A549 (cell line): Measurements from ENCODE around the gene CETN1. TPM values are rescaled to one million over a fixed set of nuclear protein-coding genes. Genes with fewer than 3 reads are reported as not detected.

Experiments
- ATAC-seq, 2 experiments: fragments of 200-7000 bp in 1 of 2; fragments of >200 bp in 1 of 2; cut with Nextera tagmentation in 1 of 2; cut with Tn5 transposase in 1 of 2; 3 replicates each; pipeline versions ENCODE4 v1.8.0 to v1.9.1; 2018 to 2020; ENCODE audit warnings: mild to moderate bottlenecking in 1 of 2, moderate library complexity in 1 of 2
- CTCF ChIA-PET: fragments of 300-600 bp; sonication (Branson Sonifier 250); formaldehyde crosslinking; extraction: SDS; loops from one replicate; lab custom pipeline; 2021; ENCODE audit warnings: antibody characterized with exemption, inconsistent platforms; lab: Yijun Ruan, JAX
- POLR2A ChIA-PET: fragments of 350-600 bp; formaldehyde crosslinking; extraction: SDS; loops from one replicate; lab custom pipeline; 2021; ENCODE audit warnings: antibody characterized with exemption, inconsistent platforms; lab: Yijun Ruan, JAX
- DNase-seq, 2 experiments: peaks; one replicate each; pipeline versions ENCODE4 v3.0.0 to v3.0.0-alpha.2; 2011 to 2016; ENCODE audit warnings: low read depth in 1 of 2, low spot score in 1 of 2
- FAIRE-seq: peaks from 2 replicates; lab custom pipeline; 2011; peaks lifted over from hg19 to GRCh38; lab: Jason Lieb, UNC
- H3K27ac ChIP-seq, 2 experiments: fragments of >200 bp; sonication (Bioruptor Twin); formaldehyde crosslinking; 3 replicates each; pipeline ENCODE4 v1.5.1; 2016 to 2017
- H3K4me1 ChIP-seq: fragments of >200 bp; sonication (Bioruptor Twin); formaldehyde crosslinking; 3 replicates; pipeline ENCODE4 v1.6.1; 2016
- H3K4me2 ChIP-seq: fragments of >200 bp; sonication (Bioruptor Twin); formaldehyde crosslinking; 3 replicates; pipeline ENCODE4 v1.6.1; 2016
- H3K4me3 ChIP-seq: fragments of >200 bp; sonication (Bioruptor Twin); formaldehyde crosslinking; 3 replicates; pipeline ENCODE4 v1.5.1; 2016
- H3K9me3 ChIP-seq: fragments of >200 bp; sonication (Bioruptor Twin); formaldehyde crosslinking; 3 replicates; pipeline ENCODE4 v1.6.1; 2016
- CBX2 ChIP-seq: fragments of 200-600 bp; sonication (generic); IDR thresholded peaks from 2 replicates; pipeline ENCODE4 v1.6.1; 2016; ENCODE audit warnings: low read depth, mild to moderate bottlenecking, borderline replicate concordance
- CBX8 ChIP-seq: fragments of 200-600 bp; sonication (generic); IDR thresholded peaks from 2 replicates; pipeline ENCODE4 v1.6.1; 2016
- HDAC2 ChIP-seq: fragments of 200-600 bp; sonication (generic); IDR thresholded peaks from 2 replicates; pipeline ENCODE4 v1.6.1; 2016
- HOXB13 ChIP-seq: fragments of 250-450 bp; sonication (Bioruptor Pico); IDR thresholded peaks from 2 replicates; pipeline ENCODE4 v1.5.0; 2020; ENCODE audit warnings: low read depth, mild to moderate bottlenecking, moderate library complexity
- HOXB5 ChIP-seq: fragments of 250-450 bp; sonication (Bioruptor Pico); IDR thresholded peaks from 2 replicates; pipeline ENCODE4 v1.5.0; 2020; ENCODE audit warnings: mild to moderate bottlenecking, moderate library complexity
- JUN ChIP-seq, 2 experiments: fragments of >200 bp; sonication (Bioruptor Twin); formaldehyde crosslinking; IDR thresholded peaks; 2 replicates in 1 of 2; 3 replicates in 1 of 2; pipeline ENCODE4 v1.6.1; 2016 to 2017
- KDM1A ChIP-seq: fragments of 200-600 bp; sonication (generic); IDR thresholded peaks from 2 replicates; pipeline ENCODE4 v1.6.1; 2016; ENCODE audit warnings: low read depth, mild to moderate bottlenecking
- MAFK ChIP-seq: fragments of 450-650 bp; IDR thresholded peaks from 2 replicates; pipeline ENCODE4 v1.6.1; 2014; ENCODE audit not compliant: partially characterized antibody
- MAZ ChIP-seq: fragments of 150-350 bp; IDR thresholded peaks from 2 replicates; pipeline ENCODE4 v1.6.1; 2014; ENCODE audit warnings: antibody characterized with exemption, low read depth, low read length, borderline replicate concordance
- MYC ChIP-seq: IDR thresholded peaks from 2 replicates; pipeline ENCODE4 v1.6.1; 2012; ENCODE audit warnings: mild to moderate bottlenecking, inconsistent platforms, low read length, improper control_type of control experiment, borderline replicate concordance
- RAD21 ChIP-seq, 2 experiments: fragments of >200 bp in 1 of 2; sonication (Bioruptor Twin) in 1 of 2; formaldehyde crosslinking in 1 of 2; IDR thresholded peaks in 1 of 2; conservative IDR thresholded peaks in 1 of 2; 2 replicates in 1 of 2; 3 replicates in 1 of 2; pipeline ENCODE4 v1.6.1; 2012 to 2018; ENCODE audit warnings: inconsistent platforms in 1 of 2
- RCOR1 ChIP-seq: fragments of 150-350 bp; IDR thresholded peaks from 2 replicates; pipeline ENCODE4 v1.6.1; 2014; ENCODE audit warnings: antibody characterized with exemption, low read length, low read depth
- RNF2 ChIP-seq: fragments of 200-600 bp; sonication (generic); IDR thresholded peaks from 2 replicates; pipeline ENCODE4 v1.6.1; 2016; ENCODE audit warnings: low read depth, mild to moderate bottlenecking, antibody characterized with exemption, moderate library complexity, borderline replicate concordance
- SMC3 ChIP-seq: fragments of >200 bp; sonication (Bioruptor Twin); formaldehyde crosslinking; IDR thresholded peaks from 3 replicates; pipeline ENCODE4 v1.6.1; 2018; ENCODE audit warnings: inconsistent platforms
- TFCP2L1 ChIP-seq: fragments of 250-450 bp; sonication (Bioruptor Pico); IDR thresholded peaks from 2 replicates; pipeline ENCODE4 v1.5.0; 2021; ENCODE audit warnings: mild to moderate bottlenecking
- TP53 ChIP-seq: fragments of 250-450 bp; sonication (Bioruptor Pico); IDR thresholded peaks from 2 replicates; pipeline ENCODE4 v1.5.0; 2021; ENCODE audit warnings: mild to moderate bottlenecking, moderate library complexity
- ZC3H11A ChIP-seq: fragments of 450-650 bp; IDR thresholded peaks from 2 replicates; pipeline ENCODE4 v1.6.1; 2014; ENCODE audit warnings: antibody characterized with exemption, mild to moderate bottlenecking
- WGBS: methylation state at CpG from one replicate; pipeline ENCODE4 v1.1.6; 2017; ENCODE audit errors: missing lambda C conversion rate; 5-methylcytosine and 5-hydroxymethylcytosine counted together
- polyA plus RNA-seq, 4 experiments: library from polyadenylated mRNA; depleted of rRNA in 3 of 4; stranded (reverse); fragments of >200 nt; fragmentation: RNase III in 1 of 4; extraction: RNeasy Plus Mini Kit Qiagen cat#74134 plus additional on column Dnase treatment in 1 of 4; gene quantifications; 2 replicates in 3 of 4; 3 replicates in 1 of 4; pipeline ENCODE4 v1.2.3, GENCODE V29; 2011 to 2017
- TF ChIP-seq, protein P1 (sequence below): fragments of >200 bp; sonication (Bioruptor Twin); formaldehyde crosslinking; IDR thresholded peaks from 3 replicates; pipeline ENCODE4 v1.6.1; 2016
- TF ChIP-seq, protein P2 (sequence below): fragments of 250-450 bp; sonication (Bioruptor Pico); IDR thresholded peaks from 2 replicates; pipeline ENCODE4 v1.5.0; 2020; ENCODE audit warnings: low read depth, mild to moderate bottlenecking, moderate library complexity
- TF ChIP-seq, protein P3 (sequence below): fragments of 150-350 bp; IDR thresholded peaks from 2 replicates; pipeline ENCODE4 v1.6.1; 2014; ENCODE audit warnings: low read depth, mild to moderate bottlenecking, low read length
- TF ChIP-seq, protein P4 (sequence below): fragments of >200 bp; sonication (Bioruptor Twin); formaldehyde crosslinking; IDR thresholded peaks from 2 replicates; pipeline ENCODE4 v1.6.1; 2016
- TF ChIP-seq, protein P5 (sequence below): fragments of 450-650 bp; IDR thresholded peaks from 2 replicates; pipeline ENCODE4 v1.6.1; 2014; ENCODE audit warnings: antibody characterized with exemption

Gene CETN1
- polyA plus RNA-seq, 2 of the 4 experiments (the other 2 are of a cell fraction), result not detected

DNA sequence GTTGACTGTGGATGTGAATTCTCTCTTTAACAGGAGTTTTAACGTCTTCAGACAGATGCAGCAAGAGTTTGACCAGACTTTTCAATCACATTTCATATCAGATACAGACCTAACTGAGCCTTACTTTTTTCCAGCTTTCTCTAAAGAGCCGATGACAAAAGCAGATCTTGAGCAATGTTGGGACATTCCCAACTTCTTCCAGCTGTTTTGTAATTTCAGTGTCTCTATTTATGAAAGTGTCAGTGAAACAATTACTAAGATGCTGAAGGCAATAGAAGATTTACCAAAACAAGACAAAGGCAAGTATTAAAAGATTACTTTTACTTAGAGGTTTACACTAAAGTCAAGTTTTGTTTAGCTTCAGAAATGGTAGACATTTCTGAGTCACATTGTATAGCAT lies 47.1 kb downstream of the CETN1 start:
- H3K9me3 ChIP-seq, result no peaks in the 10 kb centered on the region
- TF ChIP-seq MYC (no peak), MAZ (no peak), JUN (IDR thresholded peaks at IDR 0.05) (no peak), HOXB5 (CRISPR knock-in tag) (no peak), HOXB13 (CRISPR knock-in tag) (no peak), RCOR1 (no peak), CBX8 (no peak), RAD21 (conservative IDR thresholded peaks at IDR 0.05 in 1 of 2, IDR thresholded peaks at IDR 0.05 in 1 of 2) (no peak), TFCP2L1 (CRISPR knock-in tag) (no peak), HDAC2 (no peak), SMC3 (no peak), TP53 (CRISPR knock-in tag) (no peak)
- TF ChIP-seq, protein P1, sequence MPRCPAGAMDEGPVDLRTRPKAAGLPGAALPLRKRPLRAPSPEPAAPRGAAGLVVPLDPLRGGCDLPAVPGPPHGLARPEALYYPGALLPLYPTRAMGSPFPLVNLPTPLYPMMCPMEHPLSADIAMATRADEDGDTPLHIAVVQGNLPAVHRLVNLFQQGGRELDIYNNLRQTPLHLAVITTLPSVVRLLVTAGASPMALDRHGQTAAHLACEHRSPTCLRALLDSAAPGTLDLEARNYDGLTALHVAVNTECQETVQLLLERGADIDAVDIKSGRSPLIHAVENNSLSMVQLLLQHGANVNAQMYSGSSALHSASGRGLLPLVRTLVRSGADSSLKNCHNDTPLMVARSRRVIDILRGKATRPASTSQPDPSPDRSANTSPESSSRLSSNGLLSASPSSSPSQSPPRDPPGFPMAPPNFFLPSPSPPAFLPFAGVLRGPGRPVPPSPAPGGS, result no peak
- TF ChIP-seq, protein P2, sequence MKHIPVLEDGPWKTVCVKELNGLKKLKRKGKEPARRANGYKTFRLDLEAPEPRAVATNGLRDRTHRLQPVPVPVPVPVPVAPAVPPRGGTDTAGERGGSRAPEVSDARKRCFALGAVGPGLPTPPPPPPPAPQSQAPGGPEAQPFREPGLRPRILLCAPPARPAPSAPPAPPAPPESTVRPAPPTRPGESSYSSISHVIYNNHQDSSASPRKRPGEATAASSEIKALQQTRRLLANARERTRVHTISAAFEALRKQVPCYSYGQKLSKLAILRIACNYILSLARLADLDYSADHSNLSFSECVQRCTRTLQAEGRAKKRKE (CRISPR knock-in tag), result no peak
- TF ChIP-seq, protein P3, sequence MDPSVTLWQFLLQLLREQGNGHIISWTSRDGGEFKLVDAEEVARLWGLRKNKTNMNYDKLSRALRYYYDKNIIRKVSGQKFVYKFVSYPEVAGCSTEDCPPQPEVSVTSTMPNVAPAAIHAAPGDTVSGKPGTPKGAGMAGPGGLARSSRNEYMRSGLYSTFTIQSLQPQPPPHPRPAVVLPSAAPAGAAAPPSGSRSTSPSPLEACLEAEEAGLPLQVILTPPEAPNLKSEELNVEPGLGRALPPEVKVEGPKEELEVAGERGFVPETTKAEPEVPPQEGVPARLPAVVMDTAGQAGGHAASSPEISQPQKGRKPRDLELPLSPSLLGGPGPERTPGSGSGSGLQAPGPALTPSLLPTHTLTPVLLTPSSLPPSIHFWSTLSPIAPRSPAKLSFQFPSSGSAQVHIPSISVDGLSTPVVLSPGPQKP, result no peak
- TF ChIP-seq, protein P4, sequence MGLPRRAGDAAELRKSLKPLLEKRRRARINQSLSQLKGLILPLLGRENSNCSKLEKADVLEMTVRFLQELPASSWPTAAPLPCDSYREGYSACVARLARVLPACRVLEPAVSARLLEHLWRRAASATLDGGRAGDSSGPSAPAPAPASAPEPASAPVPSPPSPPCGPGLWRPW, result no peak
- no peak overlapping the region for H3K4me3 ChIP-seq
- ChIA-PET POLR2A (no interaction called here), CTCF (interaction anchor here (5.8 to 7.7 kb wide), 2 partner anchors 14 to 204 kb away, joined by 66 to 94 read pairs; no protein-coding TSS in a partner anchor)
- no peak overlapping the region for H3K27ac ChIP-seq
- DNase-seq (no peak), ATAC-seq (no peak), FAIRE-seq (no peak)
- no peaks in the 10 kb centered on the region for H3K4me1 ChIP-seq
- 15% methylated on average over 2 of the region's 2 CpGs for WGBS
- H3K4me2 ChIP-seq, result no peak overlapping the region

DNA sequence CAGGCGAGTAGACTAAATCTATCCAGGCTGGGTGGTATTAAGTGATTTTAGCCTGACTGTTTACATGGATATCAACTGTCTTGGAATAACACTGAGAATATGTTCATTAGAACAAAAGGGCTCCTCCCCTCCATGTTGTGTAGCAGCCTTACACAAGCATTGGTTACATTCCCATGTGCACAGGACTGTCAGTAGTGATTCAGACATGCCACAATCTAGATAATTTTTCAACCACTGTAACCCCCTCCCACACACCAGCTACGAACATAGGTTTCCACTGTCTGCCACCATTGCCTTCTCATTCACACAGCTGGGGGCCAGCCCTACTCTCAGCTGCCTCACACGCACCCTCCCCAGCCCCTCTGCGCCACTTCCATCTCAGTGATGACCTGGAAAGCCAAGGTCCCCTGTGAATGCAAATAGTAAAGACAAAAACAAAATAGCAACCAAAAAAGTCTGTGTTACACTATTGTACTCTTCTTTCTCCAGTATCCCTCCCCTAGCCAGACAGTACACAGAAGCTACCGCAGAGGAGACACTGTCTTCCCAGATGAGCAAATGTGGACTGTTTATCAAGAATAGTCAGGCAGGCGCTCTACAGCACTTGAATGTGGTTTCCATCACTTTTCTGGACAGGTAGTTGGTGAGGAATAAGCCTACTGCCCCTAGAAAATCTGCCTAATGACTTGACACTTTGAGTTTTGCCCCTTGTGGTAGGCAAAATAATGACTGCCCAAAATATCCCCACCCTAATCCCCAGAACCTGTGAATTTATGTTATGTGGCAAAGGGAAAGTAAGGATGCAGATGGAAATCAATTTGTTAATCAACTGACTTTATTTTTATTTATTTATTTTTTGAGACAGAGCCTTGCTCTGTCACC lies 49.3 kb downstream of the CETN1 start:
- no peaks in the 10 kb centered on the region for H3K9me3 ChIP-seq
- H3K4me3 ChIP-seq, result no peak overlapping the region
- no peak overlapping the region for H3K4me2 ChIP-seq
- CTCF ChIA-PET, result interaction anchor here (1.1 to 7.7 kb wide), 3 partner anchors 11 to 202 kb away, joined by 3 to 94 read pairs (median 6); no protein-coding TSS in a partner anchor
- ATAC-seq (peak in 1 of 2 experiments; percentile 57; a peak in 1 of 6 replicates), DNase-seq (peak in 1 of 2 experiments; percentile 6), FAIRE-seq (no peak)
- no peaks in the 10 kb centered on the region for H3K4me1 ChIP-seq
- 79% methylated on average over 6 of the region's 6 CpGs for WGBS
- H3K27ac ChIP-seq, result no peak overlapping the region
- POLR2A ChIA-PET, result no interaction called here
- TF ChIP-seq RNF2 (no peak), KDM1A (no peak), CBX2 (no peak), MAFK (no peak), JUN (IDR thresholded peaks at IDR 0.05) (no peak), ZC3H11A (no peak), MYC (no peak)
- TF ChIP-seq, protein P5, sequence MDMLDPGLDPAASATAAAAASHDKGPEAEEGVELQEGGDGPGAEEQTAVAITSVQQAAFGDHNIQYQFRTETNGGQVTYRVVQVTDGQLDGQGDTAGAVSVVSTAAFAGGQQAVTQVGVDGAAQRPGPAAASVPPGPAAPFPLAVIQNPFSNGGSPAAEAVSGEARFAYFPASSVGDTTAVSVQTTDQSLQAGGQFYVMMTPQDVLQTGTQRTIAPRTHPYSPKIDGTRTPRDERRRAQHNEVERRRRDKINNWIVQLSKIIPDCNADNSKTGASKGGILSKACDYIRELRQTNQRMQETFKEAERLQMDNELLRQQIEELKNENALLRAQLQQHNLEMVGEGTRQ, result no peak
- TF ChIP-seq, protein P4, result no peak
